ENCODE data around the gene DDX59. TPM values are rescaled to one million over a fixed set of nuclear protein-coding genes. Genes with fewer than 3 reads are reported as not detected.

The DDX59 gene
- polyA plus RNA-seq, 2 donors: 11.9 to 29.2 TPM

- H3K4me1 ChIP-seq (ENCODE audit: control insufficient read depth in 2 of 2, insufficient read depth in 2 of 2, low read length in 1 of 2): no peaks in the 10 kb centered on the region
- H3K27me3 ChIP-seq (ENCODE audit: control insufficient read depth in 1 of 2, insufficient read depth in 2 of 2, low read length in 2 of 2): no peaks in the 10 kb centered on the region
- no peak overlapping the region for H3K4me3 ChIP-seq (ENCODE audit: low read depth in 1 of 2, low read length in 2 of 2)
- H3K9me3 ChIP-seq (ENCODE audit: control insufficient read depth in 2 of 2, insufficient read depth in 1 of 2, low read depth in 1 of 2, low read length in 1 of 2): no peaks in the 10 kb centered on the region
- no peaks in the 10 kb centered on the region for H3K36me3 ChIP-seq (ENCODE audit: control insufficient read depth in 2 of 2, insufficient read depth in 2 of 2, low read length in 1 of 2)
- WGBS, 2 donors: 67 to 70% methylated on average over 3 of the region's 3 CpGs
- H3K27ac ChIP-seq (ENCODE audit: low read depth in 2 of 2, low read length in 1 of 2): no peak overlapping the region
These were observed 25.0 kb upstream of the DDX59 start for GRCh38 chr1:200694738-200695137.

- no peaks in the 10 kb centered on the region for H3K36me3 ChIP-seq (ENCODE audit: control insufficient read depth in 2 of 2, insufficient read depth in 2 of 2, low read length in 1 of 2)
- no peaks in the 10 kb centered on the region for H3K27me3 ChIP-seq (ENCODE audit: control insufficient read depth in 1 of 2, insufficient read depth in 2 of 2, low read length in 2 of 2)
- H3K4me1 ChIP-seq (ENCODE audit: control insufficient read depth in 2 of 2, insufficient read depth in 2 of 2, low read length in 1 of 2): no peaks in the 10 kb centered on the region
- H3K27ac ChIP-seq (ENCODE audit: low read depth in 2 of 2, low read length in 1 of 2): no peak overlapping the region
- no peaks in the 10 kb centered on the region for H3K9me3 ChIP-seq (ENCODE audit: control insufficient read depth in 2 of 2, insufficient read depth in 1 of 2, low read depth in 1 of 2, low read length in 1 of 2)
- no peak overlapping the region for H3K4me3 ChIP-seq (ENCODE audit: low read depth in 1 of 2, low read length in 2 of 2)
These were observed 23.6 kb upstream of the DDX59 start for GRCh38 chr1:200693327-200693726.

GRCh38 chr1:200692316-200692715 lies 22.6 kb upstream of the DDX59 start:
- H3K27me3 ChIP-seq (ENCODE audit: control insufficient read depth in 1 of 2, insufficient read depth in 2 of 2, low read length in 2 of 2): no peaks in the 10 kb centered on the region
- H3K4me1 ChIP-seq (ENCODE audit: control insufficient read depth in 2 of 2, insufficient read depth in 2 of 2, low read length in 1 of 2): no peaks in the 10 kb centered on the region
- 90 to 95% methylated on average over 1 of the region's 1 CpG for WGBS, 2 donors
- H3K36me3 ChIP-seq (ENCODE audit: control insufficient read depth in 2 of 2, insufficient read depth in 2 of 2, low read length in 1 of 2): no peaks in the 10 kb centered on the region
- no peaks in the 10 kb centered on the region for H3K9me3 ChIP-seq (ENCODE audit: control insufficient read depth in 2 of 2, insufficient read depth in 1 of 2, low read depth in 1 of 2, low read length in 1 of 2)
- H3K4me3 ChIP-seq (ENCODE audit: low read depth in 1 of 2, low read length in 2 of 2): no peak overlapping the region
- H3K27ac ChIP-seq (ENCODE audit: low read depth in 2 of 2, low read length in 1 of 2): no peak overlapping the region

- Histone ChIP-seq H3K9me3 (ENCODE audit: control insufficient read depth in 2 of 2, insufficient read depth in 1 of 2, low read depth in 1 of 2, low read length in 1 of 2) (no peaks in the 10 kb centered on the region), H3K27me3 (ENCODE audit: control insufficient read depth in 1 of 2, insufficient read depth in 2 of 2, low read length in 2 of 2) (no peaks in the 10 kb centered on the region), H3K4me1 (ENCODE audit: control insufficient read depth in 2 of 2, insufficient read depth in 2 of 2, low read length in 1 of 2) (no peaks in the 10 kb centered on the region), H3K27ac (ENCODE audit: low read depth in 2 of 2, low read length in 1 of 2) (no peak overlapping the region), H3K36me3 (ENCODE audit: control insufficient read depth in 2 of 2, insufficient read depth in 2 of 2, low read length in 1 of 2) (no peaks in the 10 kb centered on the region), H3K4me3 (ENCODE audit: low read depth in 1 of 2, low read length in 2 of 2) (no peak overlapping the region)
- WGBS, 2 donors: 30 to 31% methylated on average over 2 of the region's 2 CpGs
These were observed 16.9 kb upstream of the DDX59 start for GRCh38 chr1:200686620-200687019.

GRCh38 chr1:200684015-200684414 lies 14.3 kb upstream of the DDX59 start:
- WGBS, 2 donors: 47 to 54% methylated on average over 4 of the region's 4 CpGs
- H3K27me3 ChIP-seq (ENCODE audit: control insufficient read depth in 1 of 2, insufficient read depth in 2 of 2, low read length in 2 of 2): no peaks in the 10 kb centered on the region
- no peaks in the 10 kb centered on the region for H3K36me3 ChIP-seq (ENCODE audit: control insufficient read depth in 2 of 2, insufficient read depth in 2 of 2, low read length in 1 of 2)
- no peaks in the 10 kb centered on the region for H3K9me3 ChIP-seq (ENCODE audit: control insufficient read depth in 2 of 2, insufficient read depth in 1 of 2, low read depth in 1 of 2, low read length in 1 of 2)
- no peak overlapping the region for H3K27ac ChIP-seq (ENCODE audit: low read depth in 2 of 2, low read length in 1 of 2)
- no peak overlapping the region for H3K4me3 ChIP-seq (ENCODE audit: low read depth in 1 of 2, low read length in 2 of 2)
- no peaks in the 10 kb centered on the region for H3K4me1 ChIP-seq (ENCODE audit: control insufficient read depth in 2 of 2, insufficient read depth in 2 of 2, low read length in 1 of 2)

GRCh38 chr1:200683298-200683697 lies 13.6 kb upstream of the DDX59 start:
- no peaks in the 10 kb centered on the region for H3K9me3 ChIP-seq (ENCODE audit: control insufficient read depth in 2 of 2, insufficient read depth in 1 of 2, low read depth in 1 of 2, low read length in 1 of 2)
- no peak overlapping the region for H3K27ac ChIP-seq (ENCODE audit: low read depth in 2 of 2, low read length in 1 of 2)
- H3K36me3 ChIP-seq (ENCODE audit: control insufficient read depth in 2 of 2, insufficient read depth in 2 of 2, low read length in 1 of 2): no peaks in the 10 kb centered on the region
- no peaks in the 10 kb centered on the region for H3K4me1 ChIP-seq (ENCODE audit: control insufficient read depth in 2 of 2, insufficient read depth in 2 of 2, low read length in 1 of 2)
- no peaks in the 10 kb centered on the region for H3K27me3 ChIP-seq (ENCODE audit: control insufficient read depth in 1 of 2, insufficient read depth in 2 of 2, low read length in 2 of 2)
- WGBS, 2 donors: 3 to 21% methylated on average over 1 of the region's 1 CpG
- no peak overlapping the region for H3K4me3 ChIP-seq (ENCODE audit: low read depth in 1 of 2, low read length in 2 of 2)

GRCh38 chr1:200681231-200681630 lies 11.5 kb upstream of the DDX59 start:
- H3K27ac ChIP-seq (ENCODE audit: low read depth in 2 of 2, low read length in 1 of 2): no peak overlapping the region
- no peaks in the 10 kb centered on the region for H3K4me1 ChIP-seq (ENCODE audit: control insufficient read depth in 2 of 2, insufficient read depth in 2 of 2, low read length in 1 of 2)
- H3K4me3 ChIP-seq (ENCODE audit: low read depth in 1 of 2, low read length in 2 of 2): no peak overlapping the region
- H3K36me3 ChIP-seq (ENCODE audit: control insufficient read depth in 2 of 2, insufficient read depth in 2 of 2, low read length in 1 of 2): no peaks in the 10 kb centered on the region
- WGBS, 2 donors: 79 to 85% methylated on average over 6 of the region's 6 CpGs
- H3K27me3 ChIP-seq (ENCODE audit: control insufficient read depth in 1 of 2, insufficient read depth in 2 of 2, low read length in 2 of 2): no peaks in the 10 kb centered on the region
- no peaks in the 10 kb centered on the region for H3K9me3 ChIP-seq (ENCODE audit: control insufficient read depth in 2 of 2, insufficient read depth in 1 of 2, low read depth in 1 of 2, low read length in 1 of 2)

- Histone ChIP-seq H3K36me3 (ENCODE audit: control insufficient read depth in 2 of 2, insufficient read depth in 2 of 2, low read length in 1 of 2) (no peaks in the 10 kb centered on the region), H3K27ac (ENCODE audit: low read depth in 2 of 2, low read length in 1 of 2) (no peak overlapping the region), H3K9me3 (ENCODE audit: control insufficient read depth in 2 of 2, insufficient read depth in 1 of 2, low read depth in 1 of 2, low read length in 1 of 2) (no peaks in the 10 kb centered on the region), H3K27me3 (ENCODE audit: control insufficient read depth in 1 of 2, insufficient read depth in 2 of 2, low read length in 2 of 2) (no peaks in the 10 kb centered on the region), H3K4me3 (ENCODE audit: low read depth in 1 of 2, low read length in 2 of 2) (no peak overlapping the region), H3K4me1 (ENCODE audit: control insufficient read depth in 2 of 2, insufficient read depth in 2 of 2, low read length in 1 of 2) (no peaks in the 10 kb centered on the region)
- 90% methylated on average over 6 of the region's 6 CpGs for WGBS, 2 donors
These were observed 7.1 kb upstream of the DDX59 start for GRCh38 chr1:200676829-200677228.

GRCh38 chr1:200675588-200675852 lies 5.8 kb upstream of the DDX59 start:
- Histone ChIP-seq H3K27ac (ENCODE audit: low read depth in 2 of 2, low read length in 1 of 2) (no peak overlapping the region), H3K9me3 (ENCODE audit: control insufficient read depth in 2 of 2, insufficient read depth in 1 of 2, low read depth in 1 of 2, low read length in 1 of 2) (no peaks in the 10 kb centered on the region), H3K4me3 (ENCODE audit: low read depth in 1 of 2, low read length in 2 of 2) (no peak overlapping the region), H3K4me1 (ENCODE audit: control insufficient read depth in 2 of 2, insufficient read depth in 2 of 2, low read length in 1 of 2) (no peaks in the 10 kb centered on the region), H3K27me3 (ENCODE audit: control insufficient read depth in 1 of 2, insufficient read depth in 2 of 2, low read length in 2 of 2) (no peaks in the 10 kb centered on the region), H3K36me3 (ENCODE audit: control insufficient read depth in 2 of 2, insufficient read depth in 2 of 2, low read length in 1 of 2) (no peaks in the 10 kb centered on the region)
- WGBS, 2 donors: 78 to 89% methylated on average over 4 of the region's 4 CpGs

GRCh38 chr1:200674838-200675587 lies 5.3 kb upstream of the DDX59 start:
- Histone ChIP-seq H3K27ac (ENCODE audit: low read depth in 2 of 2, low read length in 1 of 2) (peak overlapping the region in 1 of 2 donors; percentile 82), H3K4me1 (ENCODE audit: control insufficient read depth in 2 of 2, insufficient read depth in 2 of 2, low read length in 1 of 2) (no peaks in the 10 kb centered on the region), H3K9me3 (ENCODE audit: control insufficient read depth in 2 of 2, insufficient read depth in 1 of 2, low read depth in 1 of 2, low read length in 1 of 2) (no peaks in the 10 kb centered on the region), H3K4me3 (ENCODE audit: low read depth in 1 of 2, low read length in 2 of 2) (no peak overlapping the region), H3K27me3 (ENCODE audit: control insufficient read depth in 1 of 2, insufficient read depth in 2 of 2, low read length in 2 of 2) (no peaks in the 10 kb centered on the region), H3K36me3 (ENCODE audit: control insufficient read depth in 2 of 2, insufficient read depth in 2 of 2, low read length in 1 of 2) (no peaks in the 10 kb centered on the region)
- 81 to 87% methylated on average over 5 of the region's 5 CpGs for WGBS, 2 donors
